SH-SY5Y (cell line): Measurements from ENCODE around the gene NRF1.

Source experiments
- GATA2 ChIP-seq: IDR thresholded peaks from 2 replicates; pipeline ENCODE4 v1.6.1; 2011; ENCODE audit warnings: mild to moderate bottlenecking, low read depth, low read length
- GATA3 ChIP-seq: IDR thresholded peaks from 2 replicates; pipeline ENCODE4 v1.6.1; 2011; ENCODE audit warnings: low read depth, mild to moderate bottlenecking, low read length, moderate library complexity

DNA sequence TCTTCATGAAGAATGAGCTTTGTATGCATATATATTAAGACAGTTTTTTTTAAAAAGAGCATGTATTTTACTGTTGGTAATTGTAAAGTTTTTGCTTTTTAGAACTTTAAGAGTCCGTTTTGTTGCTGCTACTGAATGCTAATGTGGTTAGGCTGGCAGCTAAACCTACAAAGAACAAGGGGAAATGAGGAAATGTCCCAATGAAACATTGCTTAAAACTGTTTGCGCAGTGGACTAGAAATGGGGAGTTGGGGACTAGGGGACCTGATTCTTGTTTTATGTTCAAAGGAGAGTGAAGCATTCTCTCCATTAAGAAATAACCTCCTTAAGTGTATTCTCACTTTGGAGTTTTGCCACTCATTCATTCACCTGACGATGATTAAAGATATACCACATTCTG lies 5.7 kb downstream of the NRF1 start:
- TF ChIP-seq GATA2 (no peak), GATA3 (no peak)
